GM18861 (cell line): ENCODE data around the gene PDCD1LG2.
"Not testable (repeated sequence)": the region's sequence is repeated elsewhere in the genome, so short reads cannot be mapped to it uniquely, and the experiment has no call there.

ENCODE experiments used
- ATAC-seq: cut with Tn5 transposase; IDR thresholded peaks from one replicate; pipeline ENCODE4 v1.9.1; 2021; ENCODE audit not compliant: unreplicated experiment

PDCD1LG2 gene

GRCh38 chr9:5493679-5494511, 16.4 kb upstream of the PDCD1LG2 start:
- ATAC-seq = peak; percentile 86

- ATAC-seq = not testable (repeated sequence)
Measured at GRCh38 chr9:5494765-5495164, 15.6 kb upstream of the PDCD1LG2 start.

- no peak for ATAC-seq
Measured at GRCh38 chr9:5499157-5499556, 11.2 kb upstream of the PDCD1LG2 start.

- no peak for ATAC-seq
Measured at GRCh38 chr9:5499889-5500398, 10.4 kb upstream of the PDCD1LG2 start.

- no peak for ATAC-seq
Measured at GRCh38 chr9:5500441-5501235, 9.7 kb upstream of the PDCD1LG2 start.

- ATAC-seq = no peak
Measured at GRCh38 chr9:5502553-5502952, 7.8 kb upstream of the PDCD1LG2 start.

GRCh38 chr9:5509573-5509972, 758 bp upstream of the PDCD1LG2 start:
- ATAC-seq = no peak

GRCh38 chr9:5510989-5511388, 658 bp downstream of the PDCD1LG2 start:
- ATAC-seq = no peak

GRCh38 chr9:5511476-5511875, 1.1 kb downstream of the PDCD1LG2 start:
- ATAC-seq = no peak

- no peak for ATAC-seq
Measured at GRCh38 chr9:5511935-5512580, 1.7 kb downstream of the PDCD1LG2 start.

GRCh38 chr9:5512658-5513452, 2.5 kb downstream of the PDCD1LG2 start:
- ATAC-seq = no peak

GRCh38 chr9:5513966-5514616, 3.8 kb downstream of the PDCD1LG2 start:
- ATAC-seq = no peak

- no peak for ATAC-seq
Measured at GRCh38 chr9:5514617-5515260, 4.4 kb downstream of the PDCD1LG2 start.

- ATAC-seq = no peak
Measured at GRCh38 chr9:5515261-5515650, 4.9 kb downstream of the PDCD1LG2 start.

- ATAC-seq = no peak
Measured at GRCh38 chr9:5516453-5517220, 6.3 kb downstream of the PDCD1LG2 start.

GRCh38 chr9:5518171-5518936, 8.0 kb downstream of the PDCD1LG2 start:
- ATAC-seq = peak; percentile 71

- peak; percentile 16 for ATAC-seq
Measured at GRCh38 chr9:5518937-5519319, 8.6 kb downstream of the PDCD1LG2 start.

- ATAC-seq = no peak
Measured at GRCh38 chr9:5524090-5524489, 13.8 kb downstream of the PDCD1LG2 start.
